K562 (cell line): ENCODE data around the gene PRKCQ. TPM values are rescaled to one million over a fixed set of nuclear protein-coding genes. Genes with fewer than 3 reads are reported as not detected.

Experiments
- E2F3 ChIP-seq: fragments of 250-450 bp; sonication (Bioruptor Pico); IDR thresholded peaks from 2 replicates; pipeline ENCODE4 v1.4.0; 2020; ENCODE audit warnings: mild to moderate bottlenecking
- EP300 ChIP-seq: IDR thresholded peaks from 2 replicates; pipeline ENCODE4 v1.6.1; 2012; ENCODE audit warnings: low read length, improper control_type of control experiment
- ERF ChIP-seq: fragments of 450-650 bp; formaldehyde crosslinking; IDR thresholded peaks from 2 replicates; pipeline ENCODE4 v1.4.0; 2020; ENCODE audit warnings: mild to moderate bottlenecking, mixed read lengths
- GATA2 ChIP-seq: sonication (generic); formaldehyde crosslinking; IDR thresholded peaks from 2 replicates; pipeline ENCODE4 v1.4.0; 2020; ENCODE audit warnings: mild to moderate bottlenecking, missing genetic modification reagents
- LCOR ChIP-seq: sonication (generic); formaldehyde crosslinking; IDR thresholded peaks from 2 replicates; pipeline ENCODE4 v1.8.0; 2022; ENCODE audit warnings: mild to moderate bottlenecking, missing genetic modification reagents
- MBD2 ChIP-seq: sonication (generic); IDR thresholded peaks from 2 replicates; pipeline ENCODE4 v1.6.1; 2016; ENCODE audit warnings: low read depth, borderline replicate concordance
- PHF20 ChIP-seq: fragments of 450-650 bp; IDR thresholded peaks from 2 replicates; pipeline ENCODE4 v1.6.1; 2018; ENCODE audit not compliant: partially characterized antibody
- TGIF2 ChIP-seq: sonication (generic); formaldehyde crosslinking; IDR thresholded peaks from 2 replicates; pipeline ENCODE4 v1.8.1; 2022; ENCODE audit warnings: mild to moderate bottlenecking, missing genetic modification reagents, moderate library complexity
- ZC3H8 ChIP-seq: fragments of 450-650 bp; IDR thresholded peaks from 2 replicates; pipeline ENCODE4 v1.6.1; 2017
- ZNF311 ChIP-seq: fragments of 250-450 bp; sonication (Bioruptor Pico); IDR thresholded peaks from 2 replicates; pipeline ENCODE4 v1.4.0; 2020; ENCODE audit warnings: mild to moderate bottlenecking, moderate library complexity
- ZNF583 ChIP-seq: fragments of 250-450 bp; sonication (Bioruptor Pico); IDR thresholded peaks from 2 replicates; pipeline ENCODE4 v1.4.0; 2020
- polyA plus RNA-seq, 8 experiments: library from polyadenylated mRNA; depleted of rRNA in 4 of 8; stranded (reverse) in 5 of 8; unstranded in 3 of 8; fragments of >200 nt; fragmentation: Nextera tagmentation in 2 of 8; fragmentation: Illumina TruSeq in 1 of 8; extraction: Ambion mirVana in 2 of 8; extraction: Trizol in 1 of 8; gene quantifications; 2 replicates each; pipeline versions ENCODE4 v1.2.1 to v1.2.3, GENCODE V29; 2011 to 2014; ENCODE audit warnings: inconsistent platforms in 1 of 8, missing spikeins in 1 of 8
- total RNA-seq, 7 experiments: library from RNA; depleted of rRNA in 6 of 7; stranded (reverse); fragments of >200 nt in 6 of 7; fragmentation: Illumina TruSeq in 2 of 7; extraction: Trizol in 2 of 7; gene quantifications; 2 replicates each; pipeline versions ENCODE4 v1.2.1 to v1.2.3, GENCODE V29; 2011 to 2021; ENCODE audit warnings: low replicate concordance in 1 of 7
- TF ChIP-seq, protein P1 (sequence below): sonication (generic); formaldehyde crosslinking; IDR thresholded peaks from 2 replicates; pipeline ENCODE4 v1.8.1; 2023; ENCODE audit warnings: mild to moderate bottlenecking, missing genetic modification reagents
- TF ChIP-seq, protein P2 (sequence below): sonication (generic); IDR thresholded peaks from 2 replicates; pipeline ENCODE4 v1.6.1; 2016
- TF ChIP-seq, protein P3 (sequence below): fragments of 450-650 bp; formaldehyde crosslinking; IDR thresholded peaks from 2 replicates; pipeline ENCODE4 v1.4.0; 2020; ENCODE audit warnings: mild to moderate bottlenecking
- TF ChIP-seq, protein P4 (sequence below): fragments of 250-450 bp; sonication (Bioruptor Pico); IDR thresholded peaks from 2 replicates; pipeline ENCODE4 v1.8.0; 2022; ENCODE audit warnings: moderate library complexity, mild to moderate bottlenecking, inconsistent platforms
- TF ChIP-seq, protein P5 (sequence below): fragments of 250-450 bp; sonication (Bioruptor Pico); IDR thresholded peaks from 2 replicates; pipeline ENCODE4 v1.5.0; 2022; ENCODE audit warnings: mild to moderate bottlenecking
- TF ChIP-seq, protein P6 (sequence below): sonication (generic); formaldehyde crosslinking; IDR thresholded peaks from 2 replicates; pipeline ENCODE4 v1.9.0; 2022; ENCODE audit warnings: mild to moderate bottlenecking, missing genetic modification reagents

Gene PRKCQ
- total and polyA plus RNA-seq, 9 of the 15 experiments (the other 6 are each of a cell fraction or from before 2014, with no cell fraction given) = 4.4 to 23.3 (median 14.6) TPM

DNA sequence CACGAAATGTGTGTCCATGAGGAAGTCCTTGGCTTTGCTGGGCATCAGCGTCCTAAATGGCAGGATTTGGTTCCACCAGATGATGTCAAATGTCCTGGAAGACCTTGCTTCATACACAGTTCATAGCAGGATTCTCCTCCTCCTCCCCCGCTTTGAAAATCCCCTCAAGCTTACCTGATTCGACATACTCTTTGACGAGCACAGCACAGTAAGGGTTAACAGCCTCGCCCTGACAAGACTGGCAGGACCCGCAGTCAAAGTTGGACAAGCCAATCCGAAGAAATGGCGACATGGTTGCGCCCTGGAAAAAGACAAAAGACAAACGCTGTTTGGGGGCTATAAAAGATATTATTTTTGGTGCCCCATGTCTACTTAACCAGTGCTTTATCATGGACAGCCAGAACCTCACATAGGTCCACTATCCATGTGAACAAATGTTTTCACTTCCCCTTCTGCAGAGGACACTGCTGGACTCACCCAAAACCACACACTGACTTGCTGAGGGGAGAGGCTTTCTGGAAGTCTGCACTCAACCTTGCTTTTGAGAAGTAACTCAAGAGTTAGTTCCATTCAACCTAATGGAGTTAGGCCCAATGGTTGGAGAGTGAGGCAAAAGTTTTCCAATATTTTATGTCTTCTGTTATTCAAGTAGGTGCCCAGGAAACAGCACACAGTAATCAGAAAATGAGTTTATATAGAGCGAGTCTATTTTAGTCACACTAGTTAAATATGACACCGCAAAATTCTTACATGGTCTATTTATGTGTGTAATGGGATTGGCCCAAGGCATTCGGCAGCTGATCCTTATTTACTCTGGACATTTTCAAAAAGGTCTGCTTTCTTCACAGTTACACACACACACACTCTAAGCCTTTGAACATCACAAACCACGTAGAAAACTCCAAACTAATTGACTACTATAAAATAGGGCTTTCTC is 65.0 kb downstream of the PRKCQ start (continued):
- TF ChIP-seq, protein P1, sequence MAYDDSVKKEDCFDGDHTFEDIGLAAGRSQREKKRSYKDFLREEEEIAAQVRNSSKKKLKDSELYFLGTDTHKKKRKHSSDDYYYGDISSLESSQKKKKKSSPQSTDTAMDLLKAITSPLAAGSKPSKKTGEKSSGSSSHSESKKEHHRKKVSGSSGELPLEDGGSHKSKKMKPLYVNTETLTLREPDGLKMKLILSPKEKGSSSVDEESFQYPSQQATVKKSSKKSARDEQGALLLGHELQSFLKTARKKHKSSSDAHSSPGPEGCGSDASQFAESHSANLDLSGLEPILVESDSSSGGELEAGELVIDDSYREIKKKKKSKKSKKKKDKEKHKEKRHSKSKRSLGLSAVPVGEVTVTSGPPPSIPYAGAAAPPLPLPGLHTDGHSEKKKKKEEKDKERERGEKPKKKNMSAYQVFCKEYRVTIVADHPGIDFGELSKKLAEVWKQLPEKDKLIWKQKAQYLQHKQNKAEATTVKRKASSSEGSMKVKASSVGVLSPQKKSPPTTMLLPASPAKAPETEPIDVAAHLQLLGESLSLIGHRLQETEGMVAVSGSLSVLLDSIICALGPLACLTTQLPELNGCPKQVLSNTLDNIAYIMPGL (CRISPR knock-in tag) = no peak
- TF ChIP-seq, protein P2, sequence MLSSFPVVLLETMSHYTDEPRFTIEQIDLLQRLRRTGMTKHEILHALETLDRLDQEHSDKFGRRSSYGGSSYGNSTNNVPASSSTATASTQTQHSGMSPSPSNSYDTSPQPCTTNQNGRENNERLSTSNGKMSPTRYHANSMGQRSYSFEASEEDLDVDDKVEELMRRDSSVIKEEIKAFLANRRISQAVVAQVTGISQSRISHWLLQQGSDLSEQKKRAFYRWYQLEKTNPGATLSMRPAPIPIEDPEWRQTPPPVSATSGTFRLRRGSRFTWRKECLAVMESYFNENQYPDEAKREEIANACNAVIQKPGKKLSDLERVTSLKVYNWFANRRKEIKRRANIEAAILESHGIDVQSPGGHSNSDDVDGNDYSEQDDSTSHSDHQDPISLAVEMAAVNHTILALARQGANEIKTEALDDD = peak; percentile 92
- TF ChIP-seq, protein P3, sequence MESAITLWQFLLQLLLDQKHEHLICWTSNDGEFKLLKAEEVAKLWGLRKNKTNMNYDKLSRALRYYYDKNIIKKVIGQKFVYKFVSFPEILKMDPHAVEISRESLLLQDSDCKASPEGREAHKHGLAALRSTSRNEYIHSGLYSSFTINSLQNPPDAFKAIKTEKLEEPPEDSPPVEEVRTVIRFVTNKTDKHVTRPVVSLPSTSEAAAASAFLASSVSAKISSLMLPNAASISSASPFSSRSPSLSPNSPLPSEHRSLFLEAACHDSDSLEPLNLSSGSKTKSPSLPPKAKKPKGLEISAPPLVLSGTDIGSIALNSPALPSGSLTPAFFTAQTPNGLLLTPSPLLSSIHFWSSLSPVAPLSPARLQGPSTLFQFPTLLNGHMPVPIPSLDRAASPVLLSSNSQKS (CRISPR knock-in tag) = no peak
- 0 out of 2 replicates have a peak, but pooled peaks have one; percentile 38 for TF ChIP-seq MBD2
- TF ChIP-seq, protein P4, sequence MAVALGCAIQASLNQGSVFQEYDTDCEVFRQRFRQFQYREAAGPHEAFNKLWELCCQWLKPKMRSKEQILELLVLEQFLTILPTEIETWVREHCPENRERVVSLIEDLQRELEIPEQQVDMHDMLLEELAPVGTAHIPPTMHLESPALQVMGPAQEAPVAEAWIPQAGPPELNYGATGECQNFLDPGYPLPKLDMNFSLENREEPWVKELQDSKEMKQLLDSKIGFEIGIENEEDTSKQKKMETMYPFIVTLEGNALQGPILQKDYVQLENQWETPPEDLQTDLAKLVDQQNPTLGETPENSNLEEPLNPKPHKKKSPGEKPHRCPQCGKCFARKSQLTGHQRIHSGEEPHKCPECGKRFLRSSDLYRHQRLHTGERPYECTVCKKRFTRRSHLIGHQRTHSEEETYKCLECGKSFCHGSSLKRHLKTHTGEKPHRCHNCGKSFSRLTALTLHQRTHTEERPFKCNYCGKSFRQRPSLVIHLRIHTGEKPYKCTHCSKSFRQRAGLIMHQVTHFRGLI (CRISPR knock-in tag) = no peak
- TF ChIP-seq E2F3 (CRISPR knock-in tag) = no peak
- TF ChIP-seq, protein P5, sequence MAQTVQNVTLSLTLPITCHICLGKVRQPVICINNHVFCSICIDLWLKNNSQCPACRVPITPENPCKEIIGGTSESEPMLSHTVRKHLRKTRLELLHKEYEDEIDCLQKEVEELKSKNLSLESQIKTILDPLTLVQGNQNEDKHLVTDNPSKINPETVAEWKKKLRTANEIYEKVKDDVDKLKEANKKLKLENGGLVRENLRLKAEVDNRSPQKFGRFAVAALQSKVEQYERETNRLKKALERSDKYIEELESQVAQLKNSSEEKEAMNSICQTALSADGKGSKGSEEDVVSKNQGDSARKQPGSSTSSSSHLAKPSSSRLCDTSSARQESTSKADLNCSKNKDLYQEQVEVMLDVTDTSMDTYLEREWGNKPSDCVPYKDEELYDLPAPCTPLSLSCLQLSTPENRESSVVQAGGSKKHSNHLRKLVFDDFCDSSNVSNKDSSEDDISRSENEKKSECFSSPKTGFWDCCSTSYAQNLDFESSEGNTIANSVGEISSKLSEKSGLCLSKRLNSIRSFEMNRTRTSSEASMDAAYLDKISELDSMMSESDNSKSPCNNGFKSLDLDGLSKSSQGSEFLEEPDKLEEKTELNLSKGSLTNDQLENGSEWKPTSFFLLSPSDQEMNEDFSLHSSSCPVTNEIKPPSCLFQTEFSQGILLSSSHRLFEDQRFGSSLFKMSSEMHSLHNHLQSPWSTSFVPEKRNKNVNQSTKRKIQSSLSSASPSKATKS = no peak
- no peak for TF ChIP-seq ZNF311 (CRISPR knock-in tag)
- TF ChIP-seq ERF (CRISPR knock-in tag) = peak; percentile 32; the same call in 1 of the 2 replicates
- TF ChIP-seq TGIF2 (CRISPR knock-in tag) = no peak
- peak; percentile 75; the same call in 1 of the 2 replicates for TF ChIP-seq GATA2
- peak; percentile 84 for TF ChIP-seq LCOR (CRISPR knock-in tag)
- TF ChIP-seq, protein P6, sequence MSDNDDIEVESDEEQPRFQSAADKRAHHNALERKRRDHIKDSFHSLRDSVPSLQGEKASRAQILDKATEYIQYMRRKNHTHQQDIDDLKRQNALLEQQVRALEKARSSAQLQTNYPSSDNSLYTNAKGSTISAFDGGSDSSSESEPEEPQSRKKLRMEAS (CRISPR knock-in tag) = peak; percentile 23; the same call in 1 of the 2 replicates
- TF ChIP-seq EP300 = peak; percentile 6; the same call in 1 of the 2 replicates
- TF ChIP-seq ZNF583 (CRISPR knock-in tag) = no peak
- no peak for TF ChIP-seq ZC3H8
- TF ChIP-seq PHF20 = no peak
